GM19328 (cell line): ENCODE results near the gene C16orf74.

ENCODE experiments used
- ATAC-seq: cut with Tn5 transposase; IDR thresholded peaks from one replicate; pipeline ENCODE4 v1.9.1; 2021; ENCODE audit warnings: mild to moderate bottlenecking, moderate library complexity; ENCODE audit not compliant: unreplicated experiment

C16orf74 gene

GRCh38 chr16:85719605-85720301 lies 31.1 kb downstream of the C16orf74 start:
- ATAC-seq: no peak

- ATAC-seq: no peak
These were observed 32.2 kb downstream of the C16orf74 start for GRCh38 chr16:85718682-85719081.

DNA sequence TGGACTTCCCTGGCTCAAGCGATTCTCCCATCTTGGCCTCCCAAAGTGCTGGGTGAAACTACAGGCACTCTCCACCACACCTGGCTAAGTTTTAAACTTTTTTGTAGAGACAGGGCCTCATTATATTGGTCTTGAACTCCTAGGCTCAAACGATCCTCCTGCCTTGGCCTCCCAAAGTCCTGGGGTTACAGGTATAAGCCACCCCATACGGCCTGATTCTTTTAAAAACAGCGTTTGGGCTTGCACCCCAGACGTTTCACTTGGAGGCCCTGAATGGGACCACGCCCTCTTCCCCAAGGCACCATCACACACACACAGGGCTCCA lies 32.8 kb downstream of the C16orf74 start:
- ATAC-seq: no peak

- ATAC-seq: no peak
These were observed 33.3 kb downstream of the C16orf74 start for GRCh38 chr16:85717393-85718152.

- no peak for ATAC-seq
These were observed 34.2 kb downstream of the C16orf74 start for GRCh38 chr16:85716680-85717038.

DNA sequence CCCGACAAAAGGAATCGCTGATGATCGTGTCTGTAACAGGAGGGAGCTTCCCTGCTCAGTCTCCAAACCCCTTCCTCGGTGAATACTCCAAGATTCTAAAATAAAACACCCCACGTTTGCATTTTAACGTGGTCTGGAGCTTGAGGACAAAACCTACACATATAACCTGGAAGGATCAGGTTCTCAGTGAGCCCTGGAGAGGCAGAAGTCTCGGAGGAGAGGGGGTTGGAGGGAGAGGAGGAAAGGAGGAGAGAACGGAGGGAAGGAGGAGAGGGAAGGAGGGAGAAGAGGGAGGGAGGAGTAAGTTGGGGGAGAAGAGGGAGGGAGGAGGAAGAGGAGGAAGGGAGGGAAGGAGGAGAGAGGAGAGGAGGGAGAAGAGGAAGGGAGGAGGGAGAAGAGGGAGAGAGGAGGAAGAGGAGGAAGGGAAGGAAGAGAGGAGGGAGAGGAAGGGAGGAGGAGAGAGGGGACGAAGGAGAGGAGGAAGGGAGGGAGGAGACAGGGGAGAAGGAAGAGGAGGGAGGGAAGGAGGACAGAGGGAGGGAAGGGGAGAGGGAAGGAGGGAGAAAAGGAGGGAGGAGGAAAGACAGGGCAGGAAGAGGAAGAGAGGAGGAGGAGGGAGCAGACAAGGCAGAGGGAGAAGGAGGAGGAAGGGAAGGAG lies 34.7 kb downstream of the C16orf74 start:
- ATAC-seq: no peak

GRCh38 chr16:85715169-85716021 lies 35.5 kb downstream of the C16orf74 start:
- no peak for ATAC-seq

- no peak for ATAC-seq
These were observed 38.1 kb downstream of the C16orf74 start for GRCh38 chr16:85712801-85713200.

DNA sequence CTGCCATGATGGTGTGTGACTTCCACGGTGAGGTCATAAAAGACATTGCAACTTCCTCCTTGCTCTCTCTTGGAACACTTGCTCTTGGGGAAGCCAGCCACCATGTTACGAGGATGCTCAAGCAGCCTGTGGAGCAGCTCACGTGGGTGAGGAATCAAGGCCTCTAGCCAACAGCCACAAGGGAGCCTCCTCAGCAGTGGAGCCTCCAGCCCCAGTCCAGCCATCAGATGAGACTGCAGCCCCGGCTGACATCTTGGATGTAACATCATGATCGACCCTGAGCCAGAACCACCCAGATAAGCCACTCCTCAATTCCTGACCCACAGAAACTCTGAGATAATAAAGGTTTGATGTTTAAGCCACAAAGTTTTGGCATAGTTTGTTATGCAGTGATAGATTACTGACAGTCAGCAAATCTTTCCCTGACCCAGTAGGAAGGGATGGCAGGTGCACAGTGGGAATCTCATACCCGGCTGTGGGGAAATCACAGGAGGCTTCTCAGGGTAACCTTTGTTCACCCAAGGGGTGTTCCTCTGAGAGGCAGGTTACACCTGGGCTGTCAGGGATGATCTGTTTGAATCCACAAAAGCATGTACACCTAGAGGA lies 38.8 kb downstream of the C16orf74 start:
- no peak for ATAC-seq

DNA sequence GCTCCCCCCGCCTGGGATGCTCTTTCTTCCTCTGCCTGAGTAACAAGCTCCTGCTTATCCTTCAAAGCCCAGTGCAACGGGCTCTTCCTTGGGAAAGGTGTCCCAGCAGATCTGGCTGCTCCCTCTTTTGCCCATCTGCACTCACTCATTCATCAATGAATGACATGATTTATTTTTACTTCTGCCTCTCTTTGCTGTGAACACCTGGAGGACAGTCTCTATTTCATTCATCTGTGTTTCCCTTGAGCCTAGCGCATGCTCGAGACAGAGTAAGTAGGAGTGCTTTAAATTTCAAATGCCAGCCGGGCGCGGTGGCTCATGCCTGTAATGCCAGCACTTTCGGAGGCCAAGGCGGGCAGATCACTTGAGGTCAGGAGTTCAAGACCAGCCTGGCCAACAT lies 40.2 kb downstream of the C16orf74 start:
- ATAC-seq: no peak

DNA sequence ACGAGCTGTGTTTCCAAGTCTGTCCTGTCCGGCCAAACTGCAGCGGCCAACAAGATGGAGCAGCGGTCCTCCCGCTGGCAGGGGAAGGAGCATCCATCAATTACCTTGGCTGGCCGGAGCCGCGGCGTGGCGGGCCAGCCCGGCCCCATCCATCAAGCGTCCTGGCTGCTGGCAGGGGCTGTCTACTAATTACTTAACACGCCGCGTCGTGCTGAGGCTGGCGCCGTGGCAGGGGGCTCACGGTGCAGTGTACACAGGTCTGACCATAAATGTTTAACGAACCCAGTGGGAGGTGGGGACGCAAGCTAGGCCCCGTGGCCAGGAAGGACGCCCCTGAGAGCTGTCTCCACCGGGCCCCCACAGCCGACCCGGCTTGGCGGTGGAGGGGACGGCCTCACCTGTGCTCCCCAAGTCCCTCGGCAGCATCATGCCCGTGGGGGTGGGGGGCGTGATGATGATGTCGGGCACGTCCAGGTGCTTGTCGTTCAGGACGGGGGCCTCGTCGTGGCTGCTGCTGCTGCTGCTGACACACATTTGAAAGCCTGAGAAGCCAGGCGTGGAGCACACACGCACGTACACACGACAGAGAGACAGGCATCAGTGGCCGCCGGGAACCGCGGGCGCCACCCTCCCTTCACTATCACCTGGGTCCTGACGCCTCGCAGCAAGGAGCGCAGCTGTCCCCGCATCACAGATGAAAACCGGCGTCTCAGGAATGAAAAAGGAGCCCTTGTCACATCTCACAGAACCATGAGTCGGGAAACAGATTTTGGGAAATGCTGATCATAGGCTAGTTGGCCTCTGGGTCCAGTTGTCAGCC lies 40.9 kb downstream of the C16orf74 start:
- ATAC-seq: no peak

- ATAC-seq: no peak
These were observed 42.6 kb downstream of the C16orf74 start for GRCh38 chr16:85708338-85708737.

DNA sequence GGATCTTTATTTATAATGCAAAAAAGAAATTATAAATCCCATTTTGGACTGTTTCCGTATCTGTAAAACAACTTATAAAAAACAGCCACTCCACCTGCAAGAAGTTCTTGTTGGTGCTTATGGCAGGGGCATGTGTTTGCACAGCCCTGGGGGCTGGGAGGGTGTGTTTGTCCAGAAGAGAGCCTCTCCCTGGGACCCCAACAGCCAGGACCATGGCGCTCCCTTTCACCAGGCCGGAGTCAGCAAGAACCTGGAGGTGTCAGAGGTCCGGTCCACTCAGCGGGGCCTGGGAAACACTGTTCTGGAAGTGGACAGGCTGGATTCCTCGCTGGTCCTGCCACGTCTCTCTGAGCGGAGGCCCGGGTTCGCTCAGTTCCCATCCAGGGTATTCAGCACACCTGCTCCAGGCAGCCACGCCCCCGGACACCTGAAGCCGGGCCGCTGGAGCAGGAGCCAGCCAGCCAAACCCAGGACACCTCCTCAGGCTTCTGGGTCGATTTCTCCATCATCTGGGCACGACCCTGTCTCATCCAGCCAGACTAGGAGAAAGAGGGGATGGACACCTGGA lies 43.3 kb downstream of the C16orf74 start:
- ATAC-seq: no peak

- no peak for ATAC-seq
These were observed 44.4 kb downstream of the C16orf74 start for GRCh38 chr16:85706449-85707034.

- ATAC-seq: no peak
These were observed 45.7 kb downstream of the C16orf74 start for GRCh38 chr16:85704900-85705846.

GRCh38 chr16:85704011-85704410 lies 46.9 kb downstream of the C16orf74 start:
- no peak for ATAC-seq

- no peak for ATAC-seq
These were observed 51.3 kb downstream of the C16orf74 start for GRCh38 chr16:85699628-85700027.

DNA sequence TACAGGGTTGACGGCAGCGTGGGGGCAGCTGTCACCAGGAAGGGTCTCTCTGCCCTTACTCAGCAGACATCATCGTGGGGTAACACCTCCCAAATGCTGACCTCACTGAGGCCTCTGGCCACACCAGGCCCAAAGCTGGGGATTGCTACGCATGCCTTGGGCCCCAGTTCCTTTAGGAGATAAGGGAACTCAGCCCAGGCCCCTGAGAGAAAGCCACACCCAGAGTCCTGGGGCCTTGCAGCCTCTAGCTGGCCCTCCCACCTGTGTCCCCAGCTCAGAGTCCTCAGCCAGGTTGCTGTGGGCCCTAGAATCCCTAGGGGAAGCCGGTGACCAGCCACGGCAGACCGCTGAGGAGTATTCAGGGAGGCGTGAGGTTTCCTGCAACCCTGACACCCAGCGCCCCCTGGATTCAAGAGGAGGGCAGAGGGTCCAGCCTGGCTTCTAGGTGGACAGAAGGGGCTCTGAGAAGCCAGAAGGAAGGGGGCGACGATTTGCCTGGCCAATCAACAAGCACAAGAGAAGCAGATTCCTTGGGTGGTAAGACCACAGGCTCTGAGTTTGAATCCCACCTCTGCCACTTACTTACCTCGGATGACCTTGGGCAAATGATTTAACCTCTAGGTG lies 51.8 kb downstream of the C16orf74 start:
- no peak for ATAC-seq
